ENCODE results near the gene CGREF1.
"Not testable (repeated sequence)": the region's sequence is repeated elsewhere in the genome, so short reads cannot be mapped to it uniquely, and the experiment has no call there.

Gene CGREF1

DNA sequence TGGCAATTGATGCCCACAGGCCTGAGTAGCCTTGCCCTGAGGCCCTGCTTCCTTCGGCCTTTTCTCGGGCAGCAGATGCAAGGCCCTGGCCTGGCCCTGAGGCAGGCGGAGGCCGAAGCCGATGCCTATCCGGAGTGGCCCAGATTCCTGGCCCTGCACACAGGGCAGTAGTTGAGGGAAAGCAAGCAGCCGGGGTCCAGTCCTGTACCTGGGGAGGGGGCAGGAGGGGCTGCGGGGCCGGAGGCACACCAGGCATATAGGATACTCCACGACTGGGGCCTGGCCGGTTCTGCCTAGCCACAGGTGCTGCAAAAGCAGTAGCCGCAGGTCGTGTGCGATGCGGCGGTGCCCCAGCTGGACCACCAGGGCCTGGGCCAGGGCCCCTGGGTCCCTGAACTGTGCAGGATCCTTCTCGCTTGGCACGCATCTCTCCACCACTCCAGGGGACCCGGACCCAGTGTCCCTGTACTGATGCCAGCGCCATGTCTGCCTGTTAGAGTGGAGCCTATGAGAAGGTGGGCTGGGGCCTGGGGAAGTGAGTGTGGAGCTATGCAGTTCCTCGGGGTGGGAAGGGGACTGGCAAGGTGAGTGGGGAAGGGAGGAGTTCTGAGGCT is 18.5 kb upstream of the CGREF1 start:
- no peak for DNase-seq

DNA sequence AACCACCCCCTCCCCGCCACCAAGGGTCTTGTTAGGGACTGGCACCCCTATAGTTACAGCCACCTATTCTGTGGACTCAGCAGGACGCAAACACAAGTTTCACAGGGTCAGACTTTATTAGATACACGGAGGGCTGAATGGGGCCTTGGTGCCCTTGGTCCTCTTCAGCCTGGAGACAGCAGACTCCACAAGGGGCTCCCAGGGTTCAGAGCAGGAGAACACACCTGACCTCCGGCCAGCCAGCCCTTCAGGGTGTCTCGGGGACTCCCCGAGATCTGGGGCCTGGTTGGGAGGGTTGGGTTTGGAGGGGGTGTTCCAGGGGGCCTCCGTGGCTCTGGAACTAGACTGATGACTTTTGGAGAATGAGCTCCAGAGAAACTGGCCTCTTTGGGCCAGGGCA is 17.8 kb upstream of the CGREF1 start:
- no peak for DNase-seq

DNA sequence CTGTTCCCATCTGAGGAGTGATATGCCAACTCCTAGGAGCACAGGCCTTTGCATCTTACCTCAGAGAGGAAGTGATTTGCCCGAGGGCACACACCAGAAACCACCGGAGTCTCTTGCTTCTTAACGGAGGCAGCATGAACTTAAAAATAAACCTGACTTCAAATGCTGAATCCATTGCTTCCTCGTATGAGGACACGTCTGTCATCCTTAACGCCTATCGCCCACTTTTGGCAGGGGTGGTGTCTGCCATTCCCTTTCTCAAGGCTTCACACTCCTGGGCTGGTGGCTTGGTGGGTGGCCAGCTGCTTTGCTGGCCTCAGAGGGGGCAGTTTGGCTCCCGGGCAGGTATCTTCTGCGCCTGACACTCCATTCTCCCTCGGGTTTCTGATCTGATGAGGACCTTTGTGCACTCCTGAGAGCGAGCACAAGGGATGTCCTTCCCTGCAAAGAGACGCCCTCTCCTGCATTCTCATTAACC is 16.6 kb upstream of the CGREF1 start:
- no peak for DNase-seq

DNA sequence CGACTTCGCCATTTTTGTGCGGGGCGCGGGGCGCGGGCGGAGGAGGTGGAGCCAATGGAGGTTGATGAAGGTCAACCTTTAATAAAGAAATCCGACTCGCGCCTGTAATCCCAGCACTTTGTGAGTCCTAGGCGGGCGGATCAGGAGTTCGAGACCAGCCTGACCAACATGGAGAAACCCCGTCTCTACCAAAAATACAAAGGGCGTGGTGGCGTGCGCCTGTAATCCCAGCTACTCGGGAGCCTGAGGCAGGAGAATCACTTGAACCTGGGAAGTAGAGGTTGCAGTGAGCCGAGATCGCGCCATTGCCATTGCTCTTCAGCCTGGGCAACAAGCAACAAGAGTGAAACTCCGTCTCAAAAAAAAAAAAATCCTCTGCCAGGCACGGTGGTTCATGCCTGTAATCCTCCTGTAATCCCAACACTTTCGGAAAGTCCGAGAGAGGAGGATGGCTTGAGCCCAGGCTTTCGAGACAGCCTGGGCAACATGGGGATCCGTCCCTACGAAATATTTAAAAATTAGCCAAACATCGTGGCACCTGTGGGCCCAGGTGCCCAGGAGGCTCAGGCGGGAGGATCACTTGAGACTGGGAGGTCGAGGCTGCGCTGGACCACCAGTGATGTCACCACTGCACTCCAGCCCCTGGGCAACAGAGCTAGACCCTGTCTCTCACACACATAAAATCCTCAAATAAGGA is 16.0 kb upstream of the CGREF1 start:
- DNase-seq: no peak

DNA sequence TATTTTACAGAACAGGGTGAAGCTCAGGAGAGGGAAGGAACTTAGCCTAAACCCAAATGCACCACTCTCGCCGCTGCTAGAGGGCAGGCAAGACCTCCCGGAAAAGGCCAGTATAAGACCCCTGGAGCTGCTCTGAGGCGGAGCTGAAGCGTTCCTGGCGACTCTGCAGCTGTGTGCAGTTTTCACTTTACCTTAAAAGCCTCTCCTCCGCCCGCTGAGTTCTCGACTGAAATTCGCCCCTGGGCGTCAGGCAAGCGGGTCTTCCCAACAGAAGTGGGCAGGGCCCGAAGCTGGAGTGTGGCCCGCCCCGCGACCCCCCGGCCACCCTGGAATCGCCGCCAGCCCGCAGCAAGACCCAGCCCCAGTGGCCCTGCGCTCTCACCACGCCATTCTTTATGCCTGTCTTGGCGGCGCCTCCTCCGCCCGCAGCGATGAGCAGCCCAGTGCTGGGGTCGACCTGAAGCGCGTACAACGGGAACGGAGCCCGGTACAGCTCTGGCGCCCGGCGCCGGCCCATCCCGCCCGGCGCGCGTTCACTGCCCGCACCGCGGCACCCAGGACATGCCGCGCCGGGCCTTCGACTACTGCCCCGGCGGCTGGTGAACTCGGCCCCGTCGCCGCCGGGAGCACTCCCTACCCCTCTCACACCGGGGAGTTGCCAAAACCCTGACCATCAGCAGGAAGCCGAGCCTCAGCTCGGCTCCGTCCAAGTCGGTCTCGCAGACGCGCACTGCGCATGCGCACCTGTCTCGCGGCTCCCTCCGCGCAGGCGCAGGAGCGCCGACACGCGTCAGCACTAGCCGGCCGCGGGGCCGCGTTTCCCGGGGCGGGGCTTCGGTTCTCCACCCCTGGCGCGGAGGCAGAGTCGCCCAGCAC is 15.2 kb upstream of the CGREF1 start, which contains the start of gene PREB:
PREB (minus strand) TSS at position 732 of the 876 bp plus-strand sequence; CDS start at position 517, 215 bp downstream.
- DNase-seq: peak; percentile 95

DNA sequence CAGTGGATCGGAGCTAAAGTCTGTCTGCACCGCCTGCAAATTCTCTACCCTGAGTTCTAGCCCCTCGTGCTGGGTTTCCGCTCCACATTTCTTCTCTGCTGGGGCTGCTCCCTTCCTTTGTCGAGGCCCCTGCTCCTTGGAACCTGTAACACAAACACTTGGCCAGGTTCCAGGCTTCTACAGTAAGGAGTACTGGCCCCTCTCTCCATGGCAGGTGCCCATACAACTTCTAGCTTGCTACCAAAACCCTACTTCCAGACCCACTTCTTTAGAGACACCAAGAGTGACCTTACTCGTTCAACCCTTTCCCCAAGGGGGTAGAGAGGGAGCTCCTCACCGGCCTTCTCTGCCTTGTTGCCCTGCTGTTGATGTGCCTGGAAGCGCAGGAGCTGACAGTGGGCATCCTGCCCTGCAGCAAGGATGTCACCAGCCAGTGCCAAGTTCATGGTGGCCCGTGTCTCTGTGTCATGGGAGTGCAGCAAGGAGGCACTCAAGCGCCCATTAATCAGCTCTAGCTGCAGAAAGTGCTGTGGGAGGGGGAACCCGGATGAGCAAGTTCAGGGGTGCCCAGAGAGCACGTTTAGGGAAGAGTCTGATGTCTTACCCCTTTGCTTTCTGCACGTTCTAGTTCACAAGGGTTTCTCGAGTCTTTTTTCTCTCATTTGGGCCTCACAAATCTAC is 14.4 kb upstream of the CGREF1 start:
- no peak for DNase-seq

DNA sequence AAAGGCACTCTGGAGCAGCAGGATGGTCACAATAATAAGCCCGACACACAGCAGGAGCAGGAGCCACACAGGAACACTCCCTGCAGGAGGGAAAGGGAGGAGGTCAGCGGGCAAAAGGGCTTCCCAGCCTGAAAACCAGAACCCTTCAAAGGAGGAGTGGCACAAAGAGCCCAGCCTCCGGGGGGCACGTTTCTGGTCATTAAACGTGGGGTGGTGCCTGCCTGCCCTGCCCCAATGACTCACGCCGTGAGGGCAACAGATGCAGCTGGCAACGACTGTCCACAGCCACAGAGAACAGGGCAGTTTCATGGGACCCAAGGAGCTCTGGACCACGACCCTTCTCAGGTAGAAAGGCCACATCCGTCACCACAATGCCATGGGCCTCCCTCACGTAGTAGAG is 12.5 kb upstream of the CGREF1 start:
- DNase-seq: no peak

DNA sequence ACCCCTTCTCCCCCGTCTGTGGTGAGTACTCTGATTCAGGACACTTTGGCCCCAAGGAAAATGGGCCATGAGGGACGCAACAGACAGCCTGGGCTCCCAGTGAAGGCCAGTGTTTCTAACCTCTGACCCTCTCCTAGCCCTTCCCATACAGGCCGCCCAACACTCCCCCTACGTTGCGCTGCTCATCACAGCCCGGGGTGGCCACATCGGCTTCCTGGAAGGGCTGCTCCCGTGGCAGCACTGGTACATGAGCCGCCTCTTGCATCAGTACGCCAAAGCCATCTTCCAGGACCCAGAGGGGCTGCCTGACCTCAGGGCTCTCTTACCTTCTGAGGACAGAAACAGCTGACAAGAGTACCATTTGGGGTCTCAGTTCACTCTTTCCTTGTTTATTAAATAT is 11.5 kb upstream of the CGREF1 start:
- DNase-seq: no peak

DNA sequence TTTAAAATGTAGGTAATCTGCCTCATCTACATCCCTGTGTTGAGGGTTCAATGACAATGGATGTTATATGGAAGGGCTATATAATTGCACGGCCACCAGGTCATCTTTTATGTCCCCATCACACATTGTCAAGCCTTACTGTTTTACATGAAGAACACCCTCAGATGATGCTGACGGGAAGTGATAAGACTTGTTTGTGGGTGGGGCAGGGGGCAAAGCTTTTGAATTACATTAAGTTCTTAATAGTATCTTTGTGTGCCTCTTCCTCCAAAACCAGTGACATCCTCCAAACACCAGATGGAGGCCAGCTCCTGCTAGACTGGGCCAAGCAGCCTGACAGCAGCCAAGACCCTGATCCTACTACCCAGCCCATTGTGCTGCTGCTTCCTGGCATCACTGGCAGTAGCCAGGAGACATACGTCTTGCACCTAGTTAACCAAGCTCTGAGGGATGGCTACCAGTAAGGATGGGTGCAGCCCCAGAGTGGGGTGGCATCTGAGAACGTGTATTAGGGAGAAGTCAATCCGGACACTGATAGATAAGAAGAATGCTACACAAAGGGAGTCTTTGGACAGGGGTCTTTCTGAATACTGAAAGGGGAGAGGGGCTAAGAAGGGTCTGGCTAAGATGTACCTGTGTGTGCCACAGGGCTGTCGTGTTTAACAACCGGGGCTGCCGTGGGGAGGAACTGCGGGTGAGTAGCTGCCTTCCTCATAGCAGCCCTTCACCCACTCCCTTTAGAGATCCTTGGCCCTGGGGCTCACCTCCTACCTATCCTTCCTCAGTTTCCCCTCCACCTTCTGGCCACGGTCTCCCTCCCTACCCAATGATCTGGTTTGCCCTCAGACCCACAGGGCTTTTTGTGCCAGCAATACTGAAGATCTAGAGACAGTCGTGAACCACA is 10.0 kb upstream of the CGREF1 start:
- DNase-seq: no peak

DNA sequence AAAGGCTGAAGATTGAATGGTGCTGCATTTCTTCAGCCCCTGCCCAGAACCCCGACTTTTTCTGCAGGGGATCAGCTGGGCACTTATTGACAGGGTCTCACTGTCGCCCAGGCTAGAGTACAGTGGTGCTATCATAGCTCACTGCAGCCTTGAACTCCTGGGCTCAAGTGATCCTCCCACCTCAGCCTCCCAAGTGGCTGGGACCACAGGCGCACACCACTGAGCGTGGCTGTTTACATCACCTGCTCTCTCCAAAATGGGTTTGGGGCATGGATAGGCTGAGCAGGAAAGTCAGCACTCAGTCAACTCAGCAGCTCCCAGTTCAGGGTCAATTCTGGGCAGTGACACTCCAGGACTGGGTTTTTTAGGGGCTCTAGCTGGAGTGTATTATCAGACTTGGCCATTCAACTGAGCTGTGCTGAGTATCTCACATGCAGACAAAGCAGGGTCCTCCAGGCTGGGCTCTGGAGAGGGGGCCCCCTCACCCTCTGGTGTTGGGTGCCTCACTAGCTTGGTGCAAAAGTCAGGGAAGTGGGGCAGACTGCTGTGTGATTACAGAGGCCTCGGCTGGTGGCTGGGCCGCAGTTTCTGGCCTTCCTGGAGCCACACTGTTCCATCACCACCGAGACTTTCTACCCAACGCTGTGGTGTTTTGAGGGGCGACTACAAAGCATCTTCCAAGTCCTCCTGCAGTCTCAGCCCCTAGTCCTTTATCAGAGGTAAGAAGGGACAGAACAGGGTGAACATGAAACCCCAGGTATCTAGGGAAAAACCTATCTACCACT is 9.1 kb upstream of the CGREF1 start:
- no peak for DNase-seq

DNA sequence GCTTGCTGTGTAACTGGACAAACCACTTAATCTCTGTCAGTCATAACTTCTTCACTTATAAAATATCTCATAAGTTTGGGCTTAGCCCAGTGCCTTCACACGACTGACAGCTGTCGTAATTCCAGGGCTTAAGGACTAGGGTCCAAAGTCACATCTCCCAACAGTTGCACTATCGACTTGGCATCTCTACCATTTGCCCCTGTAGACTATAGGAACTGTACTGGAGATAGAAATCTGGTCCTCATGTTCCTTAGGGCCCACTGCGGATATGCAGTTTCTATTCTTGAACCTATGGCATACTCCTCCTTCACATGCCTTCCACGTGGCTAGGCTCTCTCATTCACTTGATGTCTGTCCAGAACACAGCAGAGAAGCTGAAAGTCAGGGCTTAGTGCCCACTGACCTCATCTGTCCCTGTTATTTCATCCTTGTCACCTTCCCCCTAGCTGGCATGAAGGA is 7.4 kb upstream of the CGREF1 start:
- no peak for DNase-seq

DNA sequence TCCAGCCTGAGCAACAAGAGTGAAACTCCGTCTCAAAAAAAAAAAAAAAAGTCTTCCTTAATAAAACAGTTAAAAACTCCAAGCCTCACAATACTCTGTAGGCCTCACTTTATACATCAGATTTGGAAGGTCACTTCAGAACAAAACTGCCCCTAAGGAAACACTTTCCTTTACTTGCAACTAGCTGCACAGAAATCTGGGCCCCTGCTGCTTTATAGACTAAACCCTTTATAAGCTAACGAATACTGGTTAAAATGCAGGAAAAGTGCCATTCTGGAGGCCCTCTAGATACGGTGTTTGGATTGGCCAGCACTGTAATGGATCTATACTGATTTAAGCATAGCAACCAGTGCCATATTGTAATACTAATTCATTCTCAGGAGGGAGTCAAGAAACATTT is 6.2 kb upstream of the CGREF1 start:
- DNase-seq: no peak

DNA sequence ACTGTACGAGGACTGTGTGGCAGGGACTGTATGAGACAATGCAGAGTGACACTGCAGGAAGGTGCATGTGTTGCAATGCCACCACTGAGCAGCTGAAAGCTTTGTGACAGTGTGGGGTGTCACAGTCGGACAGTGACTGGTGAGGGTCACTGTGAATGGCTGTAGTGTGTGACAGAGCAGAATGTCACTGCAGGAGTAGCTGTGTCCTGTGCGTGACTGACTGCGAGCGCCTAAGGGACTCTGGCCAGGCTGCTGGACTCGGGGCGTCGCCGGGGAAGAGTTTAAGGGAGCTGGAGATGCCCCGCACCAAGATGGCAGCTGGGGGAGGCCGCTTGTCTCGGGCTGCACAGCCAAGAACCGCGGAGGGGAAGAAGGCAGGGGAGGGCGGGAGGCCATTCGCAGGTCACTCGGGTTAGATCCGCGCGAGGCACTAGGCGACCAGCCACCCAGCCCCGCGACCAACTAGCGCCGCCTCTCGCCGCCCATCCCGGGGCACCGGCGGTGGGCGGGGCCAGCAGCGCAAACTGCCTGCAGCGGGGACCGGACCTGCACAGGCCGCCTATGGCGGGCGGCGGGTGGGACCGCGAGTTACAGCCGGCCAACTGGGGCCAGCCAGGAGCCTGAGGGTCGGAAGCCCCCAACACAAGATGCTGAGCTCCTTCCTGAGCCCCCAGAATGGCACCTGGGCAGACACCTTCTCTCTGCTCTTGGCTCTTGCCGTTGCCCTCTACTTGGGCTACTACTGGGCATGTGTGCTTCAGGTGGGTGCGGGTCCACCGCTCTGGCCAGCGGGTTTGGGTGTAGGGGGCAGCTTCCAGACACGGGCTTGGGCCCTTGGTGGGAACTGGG is 4.6 kb upstream of the CGREF1 start, which contains the start of gene ABHD1:
ABHD1 (plus strand) TSS at position 514 of the 849 bp plus-strand sequence; CDS start at position 648, 134 bp downstream.
- DNase-seq: no peak

DNA sequence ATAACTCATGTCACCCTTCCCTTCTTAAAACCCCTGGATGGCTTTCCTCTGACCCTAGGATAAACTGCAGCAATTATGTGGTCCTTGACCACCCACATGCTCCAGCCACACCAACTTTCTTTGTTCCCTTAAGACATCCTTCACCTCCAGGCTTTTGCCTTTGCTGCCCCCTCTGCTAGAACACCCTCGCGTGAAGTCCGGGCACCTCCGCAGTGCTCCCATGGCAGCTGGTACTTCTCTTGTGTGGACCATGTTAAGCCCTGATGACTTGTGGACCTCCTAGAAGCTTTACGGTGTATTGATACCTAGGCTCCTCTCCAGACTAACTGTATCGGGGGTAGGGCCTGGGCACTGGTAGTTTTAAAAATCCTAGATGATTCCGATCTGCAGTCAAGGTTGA is 3.9 kb upstream of the CGREF1 start:
- no peak for DNase-seq

DNA sequence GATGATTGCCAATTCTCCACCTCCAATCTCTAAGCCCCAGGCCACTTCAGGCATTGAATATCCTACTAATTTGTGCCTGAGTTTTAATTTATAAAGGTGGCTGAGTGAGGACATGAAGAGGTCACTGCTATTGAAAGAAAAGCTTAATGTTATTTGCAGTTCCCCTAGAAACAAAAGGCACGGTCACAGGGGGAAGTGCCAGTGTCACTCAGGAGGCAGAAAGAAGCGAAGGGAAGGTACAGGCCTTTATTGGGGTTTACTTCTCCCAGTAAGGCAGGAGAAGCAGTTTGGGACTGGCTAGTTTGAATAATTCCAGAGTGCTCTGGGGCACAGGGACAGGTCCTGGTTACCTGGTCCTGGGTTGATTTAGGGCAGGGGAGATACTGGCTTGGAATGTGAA is 3.0 kb upstream of the CGREF1 start:
- no peak for DNase-seq

DNA sequence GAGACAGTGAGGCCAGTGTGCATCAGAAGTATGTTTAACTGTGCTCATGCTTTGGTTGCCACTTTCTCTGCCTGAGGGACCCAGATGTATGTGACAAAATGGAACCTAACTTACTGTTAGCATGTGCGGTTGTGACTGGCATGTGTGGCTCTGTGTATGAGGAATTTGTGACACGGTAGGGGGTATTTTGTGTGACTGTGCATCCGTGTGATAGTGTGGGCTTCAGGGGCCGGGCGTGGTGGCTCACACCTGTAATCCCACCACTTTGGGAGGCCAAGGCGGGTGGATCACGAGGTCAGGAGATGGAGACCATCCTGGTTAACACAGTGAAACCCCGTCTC is 372 bp upstream of the CGREF1 start:
- not testable (repeated sequence) for DNase-seq

DNA sequence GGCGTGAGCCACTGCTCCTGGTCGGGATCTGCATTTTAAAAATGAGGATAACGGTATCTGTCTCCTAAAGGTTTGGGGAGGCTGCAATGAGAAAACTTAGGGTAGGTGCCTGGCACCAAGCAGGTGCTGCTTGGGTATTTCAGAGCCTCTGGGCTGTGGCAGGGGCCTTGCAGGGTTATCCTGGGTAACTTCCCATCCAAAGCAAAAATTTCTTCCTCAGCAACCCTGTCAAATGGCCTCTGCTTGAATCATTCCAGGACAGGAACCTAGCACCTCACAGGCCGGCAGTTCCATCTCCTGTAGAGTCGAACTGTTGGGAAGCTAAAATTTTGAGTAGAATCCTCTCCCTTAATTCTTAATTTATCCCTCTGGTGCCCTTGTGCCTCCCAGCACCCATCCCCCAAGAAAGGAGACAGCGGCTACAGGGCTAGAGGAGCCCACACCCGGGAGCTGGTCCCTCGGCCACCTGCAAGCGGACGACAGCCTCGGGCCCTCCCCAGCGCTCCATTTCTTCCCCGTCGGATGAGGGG is 868 bp downstream of the CGREF1 start:
- no peak for DNase-seq

DNA sequence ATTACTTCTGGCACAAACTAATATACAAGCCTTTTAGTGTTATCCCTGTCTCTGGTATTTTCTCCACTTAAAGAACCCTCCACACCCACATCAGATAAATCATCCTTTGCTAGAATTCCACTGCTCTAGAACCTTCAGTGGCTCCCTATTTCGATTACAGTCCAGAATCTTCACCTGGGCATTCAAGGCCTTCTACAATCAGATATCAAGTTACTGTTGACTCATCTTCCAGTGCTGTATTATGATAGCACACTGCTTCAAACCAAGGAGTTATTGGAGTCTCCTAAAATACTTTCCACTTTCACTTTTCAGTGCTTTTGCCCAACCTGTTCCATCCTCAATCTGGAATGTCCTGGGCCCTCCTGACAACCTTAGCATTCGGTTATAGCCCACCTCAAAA is 3.4 kb downstream of the CGREF1 start:
- no peak for DNase-seq

DNA sequence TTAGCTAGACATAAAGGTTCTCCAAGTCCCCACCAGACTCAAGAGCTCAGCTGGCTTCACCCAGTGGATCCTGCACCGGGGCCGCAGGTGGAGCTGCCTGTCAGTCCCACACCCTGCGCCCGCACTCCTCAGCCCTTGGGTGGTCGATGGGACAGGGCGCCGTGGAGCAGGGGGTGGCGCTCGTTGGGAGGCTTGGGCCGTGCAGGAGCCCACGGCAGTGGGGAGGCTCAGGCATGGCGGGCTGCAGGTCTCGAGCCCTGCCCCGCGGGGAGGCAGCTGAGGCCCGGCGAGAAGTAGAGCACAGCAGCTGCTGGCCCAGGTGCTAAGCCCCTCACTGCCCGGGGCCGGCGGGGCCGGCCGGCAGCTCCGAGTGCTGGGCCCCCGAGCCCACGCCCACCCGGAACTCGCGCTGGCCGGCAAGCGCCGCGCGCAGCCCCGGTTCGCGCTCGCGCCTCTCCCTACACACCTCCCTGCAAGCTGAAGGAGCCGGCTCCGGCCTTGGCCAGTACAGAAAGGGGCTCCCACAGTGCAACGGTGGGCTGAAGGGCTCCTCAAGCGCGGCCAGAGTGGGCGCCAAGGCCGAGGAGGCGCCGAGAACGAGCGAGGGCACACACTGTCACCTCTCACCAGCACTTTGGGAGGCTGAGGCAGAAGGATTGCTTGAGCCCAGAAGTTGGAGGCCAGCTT is 7.4 kb downstream of the CGREF1 start:
- DNase-seq: not testable (repeated sequence)

All from fibroblast of skin of right quadriceps (primary cell).